Cardiac muscle cell (in vitro differentiated cells and primary cell): ENCODE data around the gene RTL9. TPM values are rescaled to one million over a fixed set of nuclear protein-coding genes. Genes with fewer than 3 reads are reported as not detected.

Experiments used
- DNase-seq, 2 donors: peaks; one replicate each; pipeline versions ENCODE4 v3.0.0 to v3.0.0-alpha.2; 2010 to 2017; ENCODE audit warnings: low read depth in 1 of 2, low spot score in 1 of 2
- H3K27ac ChIP-seq: fragments of 200-600 bp; sonication (generic); 2 replicates; pipeline ENCODE4 v1.5.1; 2016
- H3K27me3 ChIP-seq: fragments of 200-600 bp; sonication (generic); 2 replicates; pipeline ENCODE4 v1.6.0; 2016; ENCODE audit warnings: control low read depth
- H3K36me3 ChIP-seq: fragments of 200-600 bp; sonication (generic); 2 replicates; pipeline ENCODE4 v1.5.1; 2016; ENCODE audit warnings: control low read depth
- H3K4me1 ChIP-seq: fragments of 200-600 bp; sonication (generic); 2 replicates; pipeline ENCODE4 v1.8.1; 2017; ENCODE audit warnings: low read depth, mild to moderate bottlenecking, mixed run types
- H3K4me3 ChIP-seq: fragments of 200-600 bp; sonication (generic); 2 replicates; pipeline ENCODE4 v1.5.1; 2016; ENCODE audit warnings: mild to moderate bottlenecking
- H3K9me3 ChIP-seq: fragments of 200-600 bp; sonication (generic); 2 replicates; pipeline ENCODE4 v1.5.1; 2017; ENCODE audit warnings: low read depth, mild to moderate bottlenecking, control low read depth
- CTCF ChIP-seq: IDR thresholded peaks from 2 replicates; pipeline ENCODE4 v1.5.1; 2012; ENCODE audit warnings: low read depth, mild to moderate bottlenecking, low read length
- polyA plus RNA-seq: library from polyadenylated mRNA; unstranded; fragments of >200 nt; fragmentation: Nextera tagmentation; extraction: Ambion mirVana; gene quantifications from 2 replicates; pipeline ENCODE4 v1.2.1, GENCODE V29; 2016
- total RNA-seq: library from RNA; depleted of rRNA; stranded (reverse); fragments of >200 nt; gene quantifications from 2 replicates; pipeline ENCODE4 v1.2.3, GENCODE V29; 2016

RTL9 gene
- total and polyA plus RNA-seq, 2 experiments from 2014 or later: 0.88 to 1.4 TPM

DNA sequence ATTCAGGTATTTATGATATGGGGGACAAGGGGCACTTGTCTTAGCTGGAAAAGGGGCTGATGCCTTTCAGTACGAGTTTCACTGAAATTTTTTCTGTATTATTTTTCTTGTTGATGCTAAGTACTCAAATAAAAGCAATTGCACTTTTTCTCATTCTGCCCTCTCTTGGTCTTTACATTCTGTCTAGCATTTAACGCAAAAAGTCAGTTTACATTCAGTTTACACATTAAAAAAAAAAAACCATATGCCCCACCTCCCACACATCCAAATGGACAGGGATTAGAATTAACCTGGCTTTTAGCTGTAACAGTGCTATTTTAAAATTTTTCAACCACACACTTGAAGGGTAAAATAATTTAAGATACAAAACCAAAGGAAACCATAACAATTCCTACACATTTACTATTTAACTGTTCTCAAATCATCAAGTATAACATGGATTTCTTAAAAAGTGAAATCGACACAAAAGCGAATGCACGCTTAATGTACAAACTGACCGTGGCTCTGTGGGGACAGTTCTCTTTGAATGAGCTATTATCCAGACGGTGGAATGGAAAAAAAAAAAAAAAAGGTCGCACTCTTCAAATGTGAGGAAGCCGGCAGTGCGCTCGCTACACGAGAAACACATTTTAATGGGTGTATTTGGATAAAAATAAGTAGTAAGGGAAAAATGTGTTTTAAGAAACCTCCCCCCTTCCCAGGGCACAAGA lies 42.1 kb upstream of the RTL9 start:
- TF ChIP-seq CTCF: no peak
- Histone ChIP-seq H3K4me3 (peak overlapping the region; percentile 81), H3K9me3 (no peaks in the 10 kb centered on the region)

DNA sequence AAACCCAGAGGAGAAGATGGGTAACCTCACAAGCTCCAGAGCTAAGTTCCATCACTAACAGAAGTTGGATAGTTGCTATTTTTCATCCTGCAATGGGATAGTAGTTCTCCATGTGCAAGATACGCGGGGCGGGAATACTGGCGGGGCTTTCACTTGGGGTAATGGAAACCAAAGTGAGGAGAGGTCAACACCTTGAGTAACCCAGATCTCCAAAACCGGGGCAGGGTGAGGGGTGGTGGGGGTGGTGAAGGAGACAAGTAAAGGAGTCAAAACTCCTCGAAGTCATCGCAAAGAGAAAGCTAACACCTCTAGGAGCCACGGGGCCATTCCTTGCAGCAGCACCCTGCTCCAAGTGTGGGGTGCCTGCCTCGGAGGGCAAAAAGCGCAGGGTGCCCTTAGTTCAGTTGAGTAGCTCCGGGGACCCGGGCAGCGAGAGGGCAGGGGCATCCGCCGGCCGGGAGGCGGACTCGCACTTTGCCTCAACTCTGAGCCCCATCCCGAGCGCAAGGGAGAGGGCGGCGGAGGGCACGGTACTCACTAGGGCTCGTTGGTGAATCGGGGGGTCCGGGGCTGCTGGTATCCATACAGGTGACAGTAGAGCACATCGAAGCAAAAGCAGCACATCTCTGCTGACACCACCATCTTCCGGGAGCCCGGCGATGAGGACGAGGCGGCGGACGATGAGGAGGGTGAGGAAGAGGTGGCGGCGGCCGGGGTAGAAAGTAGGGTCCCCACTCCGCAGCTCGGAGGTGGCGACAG lies 41.4 kb upstream of the RTL9 start:
- Histone ChIP-seq H3K36me3 (no peaks in the 10 kb centered on the region), H3K27ac (peak overlapping the region; percentile 80), H3K4me1 (no peaks in the 10 kb centered on the region), H3K27me3 (no peaks in the 10 kb centered on the region), H3K9me3 (no peaks in the 10 kb centered on the region), H3K4me3 (peak overlapping the region; percentile 81)
- no peak for TF ChIP-seq CTCF
- DNase-seq: peak in 1 of 2 donors; percentile 51

More for the DNA sequence above, 42.1 kb upstream of the RTL9 start:
- Histone ChIP-seq H3K36me3 (no peaks in the 10 kb centered on the region), H3K27ac (no peak overlapping the region), H3K27me3 (no peaks in the 10 kb centered on the region), H3K4me1 (no peaks in the 10 kb centered on the region)
- peak; percentile 22 to 50 for DNase-seq

GRCh38 chrX:110317820-110318663 lies 40.6 kb upstream of the RTL9 start, which contains the start of gene AMMECR1:
AMMECR1 (minus strand) TSS chrX:110318085; CDS start chrX:110318071, 14 bp downstream.
- TF ChIP-seq CTCF: no peak

DNA sequence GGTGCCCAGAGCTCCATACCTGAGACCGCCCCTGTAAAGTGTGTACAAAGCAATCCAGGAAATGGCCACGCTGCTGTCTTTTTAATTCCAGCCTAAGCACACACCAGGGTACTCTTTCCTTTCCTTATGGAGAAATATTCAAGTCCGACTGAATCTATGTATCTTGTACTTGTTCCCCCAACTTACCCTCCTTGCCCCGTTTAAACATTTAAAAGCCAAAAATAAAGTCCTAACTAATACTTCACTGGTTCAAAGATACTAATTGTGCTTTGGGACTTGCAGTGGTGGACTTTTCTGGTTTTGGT lies 40.0 kb upstream of the RTL9 start:
- DNase-seq: no peak
- no peaks in the 10 kb centered on the region for H3K4me1 ChIP-seq
- peak overlapping the region; percentile 80 for H3K27ac ChIP-seq
- TF ChIP-seq CTCF: no peak
- H3K27me3 ChIP-seq: no peaks in the 10 kb centered on the region
- no peaks in the 10 kb centered on the region for H3K9me3 ChIP-seq
- H3K36me3 ChIP-seq: no peaks in the 10 kb centered on the region
- H3K4me3 ChIP-seq: peak overlapping the region; percentile 81

More at GRCh38 chrX:110317820-110318663, 40.6 kb upstream of the RTL9 start, which contains the start of gene AMMECR1:
- H3K4me1 ChIP-seq: no peaks in the 10 kb centered on the region
- H3K27me3 ChIP-seq: no peaks in the 10 kb centered on the region
- H3K4me3 ChIP-seq: peak within 1 kb of the TSS; percentile 81
- H3K27ac ChIP-seq: peak within 1 kb of the TSS; percentile 80
- H3K9me3 ChIP-seq: no peaks in the 10 kb centered on the region
- DNase-seq: peak; percentile 87 to 95
- H3K36me3 ChIP-seq: no peaks in the 10 kb centered on the region

DNA sequence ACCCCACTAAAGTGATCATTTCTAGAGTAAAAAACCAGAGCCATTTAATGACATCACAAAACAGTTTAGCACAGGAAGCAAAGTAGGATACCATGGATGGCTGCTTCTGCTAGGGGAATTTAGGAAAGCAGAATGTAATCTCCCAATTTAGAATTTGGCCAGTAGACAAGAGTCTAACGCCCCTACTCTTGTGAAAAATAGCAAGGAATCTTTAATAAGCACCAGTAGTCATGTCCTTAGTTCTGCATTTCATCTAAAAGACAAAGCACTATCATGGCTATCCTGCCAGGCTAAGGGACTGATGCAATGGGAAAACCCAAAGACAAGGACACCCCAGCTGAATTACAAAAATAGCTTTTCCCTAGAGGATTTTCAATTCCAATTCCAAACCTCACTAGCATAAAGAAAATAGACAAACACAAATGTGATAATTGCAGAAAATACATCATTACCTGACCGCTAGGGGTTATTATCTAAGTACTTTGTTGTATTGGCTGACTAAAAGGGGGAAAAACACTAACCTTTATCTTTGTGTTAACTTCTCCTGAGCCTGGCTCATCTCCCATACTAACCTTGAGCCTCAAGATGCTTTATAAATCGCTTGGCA lies 38.2 kb upstream of the RTL9 start:
- Histone ChIP-seq H3K27ac (no peak overlapping the region), H3K4me3 (no peak overlapping the region), H3K4me1 (no peaks in the 10 kb centered on the region), H3K36me3 (no peaks in the 10 kb centered on the region), H3K27me3 (no peaks in the 10 kb centered on the region), H3K9me3 (no peaks in the 10 kb centered on the region)
- no peak for TF ChIP-seq CTCF
- DNase-seq: no peak
